GM12864 (cell line): ENCODE measurements around the gene TMED8.

Source experiments
- DNase-seq: peaks from one replicate; pipeline ENCODE4 v3.0.0-alpha.2; 2011; ENCODE audit warnings: low read depth
- H3K4me3 ChIP-seq: 2 replicates; pipeline ENCODE4 v1.5.1; 2011; ENCODE audit warnings: mild to moderate bottlenecking, low read depth, low read length, control low read depth
- CTCF ChIP-seq: IDR thresholded peaks from 2 replicates; pipeline ENCODE4 v1.5.1; 2011; ENCODE audit warnings: low read depth, mild to moderate bottlenecking, moderate library complexity, low read length, control low read depth, inconsistent platforms; ENCODE audit errors: missing control alignments

Gene TMED8

DNA sequence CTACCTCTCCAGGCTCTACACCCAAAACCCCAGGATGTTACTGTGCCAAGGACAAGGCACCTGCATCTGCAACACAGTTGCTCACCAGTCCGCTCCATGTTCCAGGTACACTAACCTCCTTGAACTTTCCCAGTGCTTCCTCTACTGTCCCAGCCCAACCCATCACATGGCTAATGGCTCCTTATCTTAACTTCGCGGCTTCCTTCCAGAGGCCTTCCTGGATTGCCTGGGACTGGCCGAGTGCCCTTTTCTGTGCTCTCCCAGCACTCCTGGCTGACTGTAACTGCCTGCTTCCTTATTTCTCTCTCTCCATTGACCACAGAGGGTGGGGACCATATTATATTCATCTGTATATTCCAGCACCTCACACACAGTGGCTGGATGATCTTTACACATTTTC is 77.1 kb downstream of the TMED8 start:
- H3K4me3 ChIP-seq = no peak overlapping the region
- no peak for TF ChIP-seq CTCF
- DNase-seq = no peak

DNA sequence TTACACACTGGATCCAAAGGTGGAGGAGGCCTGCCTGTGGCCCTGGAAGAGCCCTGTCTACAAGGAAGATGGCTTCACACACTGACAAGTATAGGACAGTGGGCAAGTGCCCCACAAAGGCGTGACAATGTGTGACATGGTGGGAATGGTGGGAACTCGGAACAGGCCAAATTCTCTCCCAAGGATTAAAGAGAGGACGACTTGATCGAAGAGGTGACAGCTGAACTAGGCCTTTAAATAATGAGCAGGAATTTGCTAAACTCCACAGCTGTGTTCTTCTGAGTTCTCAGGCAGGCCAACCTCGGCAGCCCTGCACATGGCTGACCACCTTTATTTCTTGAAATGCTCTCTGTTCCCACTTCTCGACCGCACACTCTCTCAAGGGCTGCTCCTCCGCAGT is 80.0 kb downstream of the TMED8 start:
- H3K4me3 ChIP-seq = no peak overlapping the region
- no peak for TF ChIP-seq CTCF
- DNase-seq = no peak

DNA sequence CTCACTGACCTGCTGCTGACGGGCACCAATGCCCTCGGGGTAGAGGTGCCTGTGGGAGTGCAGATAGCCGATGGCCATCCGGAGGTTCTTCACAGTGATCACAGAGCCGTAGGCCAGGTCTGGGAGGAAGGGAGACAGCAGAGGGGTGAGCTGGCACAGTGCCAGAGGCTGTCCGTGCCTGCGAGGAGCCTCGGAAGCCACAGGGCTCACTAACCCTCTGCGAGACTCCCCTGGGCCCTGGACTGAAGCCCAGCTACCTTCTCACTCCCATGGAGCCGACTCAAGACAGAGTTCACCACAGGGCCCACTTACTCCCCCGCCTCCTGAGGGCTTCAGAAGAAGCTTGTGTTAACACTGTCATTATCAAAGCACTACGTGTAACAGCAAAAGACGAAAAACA is 80.7 kb downstream of the TMED8 start:
- DNase-seq = no peak
- H3K4me3 ChIP-seq = no peak overlapping the region
- no peak for TF ChIP-seq CTCF

GRCh38 chr14:77290705-77291104 is 86.2 kb downstream of the TMED8 start:
- DNase-seq = no peak
- no peak overlapping the region for H3K4me3 ChIP-seq
- peak; percentile 15 for TF ChIP-seq CTCF

DNA sequence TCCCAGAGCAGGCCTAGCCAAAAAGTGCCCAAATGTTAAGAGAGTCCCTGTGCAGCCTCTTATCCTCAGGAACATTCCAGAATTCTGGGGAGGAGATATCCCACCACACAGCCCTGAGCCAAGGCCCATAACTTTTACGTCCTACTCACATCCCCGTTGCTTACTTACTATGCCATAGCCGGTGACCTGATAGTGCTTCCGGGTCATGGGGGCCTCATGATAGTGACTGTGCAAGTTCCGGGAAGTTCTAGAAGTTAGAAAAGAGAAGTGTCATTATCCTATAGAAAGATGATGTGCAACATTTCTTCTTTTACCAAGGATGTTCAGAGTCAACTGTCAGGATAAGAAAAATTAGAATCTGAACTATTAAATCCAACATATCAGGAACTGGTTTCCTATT is 90.3 kb downstream of the TMED8 start:
- no peak for TF ChIP-seq CTCF
- H3K4me3 ChIP-seq = no peak overlapping the region
- DNase-seq = no peak
